Stimulated activated effector memory CD8-positive, alpha-beta T cell treated with anti-CD3 and anti-CD28 coated beads, Interleukin-12 subunit alpha, Interleukin-12 subunit beta, amount 100 ng/mL, for 72 hours (primary cell): ENCODE data around the gene FBLIM1.

Source experiments
- ATAC-seq: fragments of 150-1000 bp; cut with Tn5 transposase; 2 replicates; pipeline ENCODE4 v1.10.0; 2021
- DNase-seq, 2 donors: peaks; one replicate each; pipeline ENCODE4 v3.0.0; 2021 to 2022; ENCODE audit warnings: low spot score in 2 of 2
- H3K27ac Mint-ChIP-seq: one replicate; pipeline ENCODE4 v1.8.0; 2022; ENCODE audit warnings: mild to moderate bottlenecking, mixed read lengths
- H3K36me3 Mint-ChIP-seq: one replicate; pipeline ENCODE4 v1.8.0; 2022; ENCODE audit warnings: mild to moderate bottlenecking, mixed read lengths
- H3K4me1 Mint-ChIP-seq: one replicate; pipeline ENCODE4 v1.8.0; 2022; ENCODE audit warnings: mixed read lengths
- H3K4me3 Mint-ChIP-seq: one replicate; pipeline ENCODE4 v1.8.0; 2022; ENCODE audit warnings: mild to moderate bottlenecking, mixed read lengths
- H3K9me3 Mint-ChIP-seq: one replicate; pipeline ENCODE4 v1.8.0; 2022; ENCODE audit warnings: mixed read lengths

FBLIM1 gene

GRCh38 chr1:15737324-15738319 is 21.0 kb upstream of the FBLIM1 start:
- Mint-ChIP-seq H3K4me3 (no peak overlapping the region), H3K36me3 (peaks cover 7% of the 10 kb centered on the region), H3K9me3 (no peaks in the 10 kb centered on the region), H3K27ac (peak overlapping the region; percentile 32), H3K4me1 (peaks cover 7% of the 10 kb centered on the region)
- ATAC-seq (no peak), DNase-seq (no peak)

- no peak overlapping the region for H3K4me3 Mint-ChIP-seq
- no peak for DNase-seq
- peak overlapping the region; percentile 50 for H3K27ac Mint-ChIP-seq
- no peaks in the 10 kb centered on the region for H3K9me3 Mint-ChIP-seq
- ATAC-seq, result no peak
- peaks cover 7% of the 10 kb centered on the region for H3K4me1 Mint-ChIP-seq
- peaks cover 2% of the 10 kb centered on the region for H3K36me3 Mint-ChIP-seq
These were observed 20.0 kb upstream of the FBLIM1 start for GRCh38 chr1:15738416-15739113.

GRCh38 chr1:15739259-15739658 is 19.3 kb upstream of the FBLIM1 start:
- no peak for ATAC-seq
- Mint-ChIP-seq H3K4me1 (peaks cover 7% of the 10 kb centered on the region), H3K36me3 (no peaks in the 10 kb centered on the region), H3K27ac (no peak overlapping the region), H3K9me3 (no peaks in the 10 kb centered on the region), H3K4me3 (no peak overlapping the region)
- no peak for DNase-seq

- H3K27ac Mint-ChIP-seq, result no peak overlapping the region
- DNase-seq (no peak), ATAC-seq (no peak)
- no peak overlapping the region for H3K4me3 Mint-ChIP-seq
- H3K9me3 Mint-ChIP-seq, result no peaks in the 10 kb centered on the region
- H3K4me1 Mint-ChIP-seq, result peaks cover 7% of the 10 kb centered on the region
- no peaks in the 10 kb centered on the region for H3K36me3 Mint-ChIP-seq
These were observed 18.9 kb upstream of the FBLIM1 start for GRCh38 chr1:15739745-15740144.

GRCh38 chr1:15740924-15741850 is 17.4 kb upstream of the FBLIM1 start:
- DNase-seq, result peak; percentile 34 to 81
- peak; percentile 78 for ATAC-seq
- peaks cover 7% of the 10 kb centered on the region for H3K4me1 Mint-ChIP-seq
- no peak overlapping the region for H3K4me3 Mint-ChIP-seq
- H3K27ac Mint-ChIP-seq, result peak overlapping the region; percentile 58
- no peaks in the 10 kb centered on the region for H3K9me3 Mint-ChIP-seq
- H3K36me3 Mint-ChIP-seq, result no peaks in the 10 kb centered on the region

- no peak for ATAC-seq
- H3K36me3 Mint-ChIP-seq, result no peaks in the 10 kb centered on the region
- H3K27ac Mint-ChIP-seq, result peak within 1 kb of the TSS; percentile 58
- peaks cover 7% of the 10 kb centered on the region for H3K4me1 Mint-ChIP-seq
- no peak within 1 kb of the TSS for H3K4me3 Mint-ChIP-seq
- H3K9me3 Mint-ChIP-seq, result no peaks in the 10 kb centered on the region
- no peak for DNase-seq
These were observed 16.2 kb upstream of the FBLIM1 start, which contains the start of gene TMEM82 for GRCh38 chr1:15742339-15742801. TSS of gene TMEM82 (plus strand) at chr1:15742499. CDS start at chr1:15742560, 61 bp downstream.

GRCh38 chr1:15744122-15744679 is 14.4 kb upstream of the FBLIM1 start:
- ATAC-seq (no peak), DNase-seq (no peak)
- H3K9me3 Mint-ChIP-seq, result no peaks in the 10 kb centered on the region
- H3K4me3 Mint-ChIP-seq, result no peak overlapping the region
- H3K36me3 Mint-ChIP-seq, result no peaks in the 10 kb centered on the region
- no peak overlapping the region for H3K27ac Mint-ChIP-seq
- peaks cover 7% of the 10 kb centered on the region for H3K4me1 Mint-ChIP-seq

GRCh38 chr1:15747378-15747777 is 11.2 kb upstream of the FBLIM1 start:
- DNase-seq (no peak), ATAC-seq (no peak)
- H3K27ac Mint-ChIP-seq, result no peak overlapping the region
- no peaks in the 10 kb centered on the region for H3K36me3 Mint-ChIP-seq
- no peak overlapping the region for H3K4me3 Mint-ChIP-seq
- no peaks in the 10 kb centered on the region for H3K4me1 Mint-ChIP-seq
- no peaks in the 10 kb centered on the region for H3K9me3 Mint-ChIP-seq

GRCh38 chr1:15748264-15748663 is 10.3 kb upstream of the FBLIM1 start:
- H3K27ac Mint-ChIP-seq, result no peak overlapping the region
- ATAC-seq, result no peak
- no peaks in the 10 kb centered on the region for H3K9me3 Mint-ChIP-seq
- H3K4me1 Mint-ChIP-seq, result no peaks in the 10 kb centered on the region
- DNase-seq, result no peak
- no peaks in the 10 kb centered on the region for H3K36me3 Mint-ChIP-seq
- H3K4me3 Mint-ChIP-seq, result no peak overlapping the region

GRCh38 chr1:15748690-15749398 is 9.8 kb upstream of the FBLIM1 start:
- no peak for DNase-seq
- Mint-ChIP-seq H3K36me3 (no peaks in the 10 kb centered on the region), H3K9me3 (no peaks in the 10 kb centered on the region), H3K4me3 (no peak overlapping the region), H3K27ac (no peak overlapping the region), H3K4me1 (no peaks in the 10 kb centered on the region)
- no peak for ATAC-seq

- no peak for ATAC-seq
- Mint-ChIP-seq H3K4me1 (no peaks in the 10 kb centered on the region), H3K9me3 (no peaks in the 10 kb centered on the region), H3K36me3 (no peaks in the 10 kb centered on the region), H3K27ac (no peak overlapping the region), H3K4me3 (no peak overlapping the region)
- no peak for DNase-seq
These were observed 8.9 kb upstream of the FBLIM1 start for GRCh38 chr1:15749399-15750291.

- Mint-ChIP-seq H3K4me3 (no peak overlapping the region), H3K9me3 (no peaks in the 10 kb centered on the region), H3K36me3 (no peaks in the 10 kb centered on the region), H3K4me1 (peaks cover 1% of the 10 kb centered on the region), H3K27ac (no peak overlapping the region)
- ATAC-seq (no peak), DNase-seq (no peak)
These were observed 7.7 kb upstream of the FBLIM1 start for GRCh38 chr1:15750924-15751323.

GRCh38 chr1:15751717-15752116 is 6.9 kb upstream of the FBLIM1 start:
- H3K9me3 Mint-ChIP-seq, result no peaks in the 10 kb centered on the region
- no peaks in the 10 kb centered on the region for H3K36me3 Mint-ChIP-seq
- peaks cover 7% of the 10 kb centered on the region for H3K4me1 Mint-ChIP-seq
- ATAC-seq (no peak), DNase-seq (no peak)
- no peak overlapping the region for H3K27ac Mint-ChIP-seq
- no peak overlapping the region for H3K4me3 Mint-ChIP-seq
